ENCODE data around the gene RPL13. TPM values are rescaled to one million over a fixed set of nuclear protein-coding genes. Genes with fewer than 3 reads are reported as not detected.

RPL13 gene
- total RNA-seq, 1 experiment from 2014 or later = 2,157 TPM

- H3K79me1 ChIP-seq (ENCODE audit: insufficient read depth, low read depth, low read length, poor library complexity, severe bottlenecking) = no peaks in the 10 kb centered on the region
- no peak overlapping the region for H4K8ac ChIP-seq (replicated peaks; ENCODE audit: insufficient read length, low read depth, low read length)
- peaks cover 59 to 95% (median 90%) of the 10 kb centered on the region in 3 experiments for H3K36me3 Mint-ChIP-seq (ENCODE audit: insufficient read depth in 1 of 3, low read depth in 3 of 3)
- no peak overlapping the region for H4K91ac ChIP-seq (ENCODE audit: insufficient read length, low read depth, low read length)
- no peak overlapping the region for H2BK12ac ChIP-seq (ENCODE audit: insufficient read length, low read depth, low read length)
- no peak overlapping the region for H3T11ph ChIP-seq (ENCODE audit: low read length)
- no peak overlapping the region for H2AFZ ChIP-seq (ENCODE audit: low read length)
- H4K20me1 ChIP-seq (ENCODE audit: control insufficient read depth, insufficient read depth, insufficient read length) = no peaks in the 10 kb centered on the region
- no peak overlapping the region for H3K27ac Mint-ChIP-seq
- DNase-seq = no peak
- no peak overlapping the region for H4K5ac ChIP-seq (ENCODE audit: insufficient read length, low read depth, low read length)
- no peaks in the 10 kb centered on the region for H3K27me3 ChIP-seq (ENCODE audit: insufficient read depth, low read length)
- no peak overlapping the region for H3K9ac ChIP-seq (ENCODE audit: extremely low read depth, insufficient read length, low read length)
- H3K56ac ChIP-seq (ENCODE audit: insufficient read length, low read depth, low read length) = no peak overlapping the region
- WGBS (ENCODE audit: extremely low coverage, insufficient read length, low lambda C conversion rate) = no CpG with 5 or more reads among the region's 37 CpGs
- H3K4me2 ChIP-seq (ENCODE audit: insufficient read depth, insufficient read length, low read length) = no peak overlapping the region
- H3K27ac ChIP-seq (ENCODE audit: insufficient read length, low read depth, low read length) = no peak overlapping the region
- no peak overlapping the region for H3K23ac ChIP-seq (ENCODE audit: insufficient read length, low read depth, low read length)
- H3K79me2 ChIP-seq (ENCODE audit: insufficient read depth, low read length) = no peaks in the 10 kb centered on the region
- H3K9me3 ChIP-seq (ENCODE audit: control insufficient read depth, low read depth, low read length) = no peaks in the 10 kb centered on the region
- no peaks in the 10 kb centered on the region for H3K27me3 Mint-ChIP-seq (ENCODE audit: low read depth)
- H3K9me3 Mint-ChIP-seq = no peaks in the 10 kb centered on the region
- H2BK15ac ChIP-seq (ENCODE audit: low read depth, low read length) = no peak overlapping the region
- H2BK5ac ChIP-seq (ENCODE audit: insufficient read length, low read length) = no peak overlapping the region
- no peak overlapping the region for H3K14ac ChIP-seq (ENCODE audit: insufficient read depth, low read length)
- no peak overlapping the region for H2BK20ac ChIP-seq (ENCODE audit: low read depth, low read length, poor library complexity, severe bottlenecking)
- H3K18ac ChIP-seq (ENCODE audit: insufficient read length, low read depth, low read length) = no peak overlapping the region
- no peak for TF ChIP-seq CTCF (conservative IDR thresholded peaks at IDR 0.05)
- no peaks in the 10 kb centered on the region for H3K4me1 ChIP-seq (ENCODE audit: insufficient read depth, low read length)
- H3K4ac ChIP-seq (ENCODE audit: low read depth, low read length) = no peak overlapping the region
- no peak overlapping the region for H2AK5ac ChIP-seq (ENCODE audit: insufficient read length, low read length)
- H3K23me2 ChIP-seq (ENCODE audit: insufficient read length, low read depth, low read length, poor library complexity, severe bottlenecking) = no peaks in the 10 kb centered on the region
- H3K4me3 Mint-ChIP-seq = no peak overlapping the region
- H3K4me1 Mint-ChIP-seq = no peaks in the 10 kb centered on the region
- H2BK120ac ChIP-seq (ENCODE audit: low read depth, low read length, poor library complexity, severe bottlenecking) = no peak overlapping the region
Measured at GRCh38 chr16:89530401-89531381, 29.8 kb upstream of the RPL13 start.
